ENCODE results near the gene SRPX.

DNA sequence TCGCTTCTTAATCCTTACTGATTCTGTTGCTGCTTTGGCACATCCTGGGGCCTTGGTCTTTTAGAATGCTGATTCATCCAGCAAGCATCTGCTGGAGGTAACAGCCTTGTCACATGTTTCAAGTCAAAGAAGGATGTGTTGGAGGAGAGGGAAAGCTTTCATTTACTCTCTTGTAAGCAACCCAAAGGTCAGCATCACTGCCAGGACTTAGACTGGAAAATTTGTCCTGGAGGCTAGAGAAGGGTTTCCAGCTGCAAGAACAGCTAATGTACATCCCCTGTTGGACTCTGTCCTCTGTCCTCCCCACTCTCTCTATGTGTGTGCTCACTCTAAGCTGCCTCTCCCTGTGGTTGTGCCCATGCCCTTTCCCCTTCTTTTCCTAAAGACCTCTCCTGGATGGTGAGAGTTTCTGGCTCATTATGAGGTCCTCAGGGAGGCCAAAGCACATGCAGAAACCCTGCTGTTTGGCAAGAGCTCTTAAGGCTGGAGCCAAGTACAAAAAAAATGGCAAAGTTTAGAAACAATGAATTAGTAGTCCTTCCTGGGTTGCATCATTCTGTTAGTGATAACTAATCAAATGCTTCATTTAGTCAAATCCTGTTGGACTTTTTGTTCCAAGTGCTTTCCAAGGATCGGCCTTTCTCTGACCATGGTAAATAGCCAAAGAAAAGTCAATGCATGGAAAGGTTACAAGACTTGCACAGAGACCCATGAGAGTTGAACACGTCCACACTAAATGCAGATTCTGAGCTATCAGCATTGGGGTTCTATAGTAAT lies 13.4 kb upstream of the SRPX start:
- TF ChIP-seq POLR2A (IDR thresholded peaks at IDR 0.05) (no peak), POLR2AphosphoS5 (IDR thresholded peaks at IDR 0.05) (peak in 2 of 3 donors; percentile 16 to 23)
- TF ChIP-seq, protein P1, sequence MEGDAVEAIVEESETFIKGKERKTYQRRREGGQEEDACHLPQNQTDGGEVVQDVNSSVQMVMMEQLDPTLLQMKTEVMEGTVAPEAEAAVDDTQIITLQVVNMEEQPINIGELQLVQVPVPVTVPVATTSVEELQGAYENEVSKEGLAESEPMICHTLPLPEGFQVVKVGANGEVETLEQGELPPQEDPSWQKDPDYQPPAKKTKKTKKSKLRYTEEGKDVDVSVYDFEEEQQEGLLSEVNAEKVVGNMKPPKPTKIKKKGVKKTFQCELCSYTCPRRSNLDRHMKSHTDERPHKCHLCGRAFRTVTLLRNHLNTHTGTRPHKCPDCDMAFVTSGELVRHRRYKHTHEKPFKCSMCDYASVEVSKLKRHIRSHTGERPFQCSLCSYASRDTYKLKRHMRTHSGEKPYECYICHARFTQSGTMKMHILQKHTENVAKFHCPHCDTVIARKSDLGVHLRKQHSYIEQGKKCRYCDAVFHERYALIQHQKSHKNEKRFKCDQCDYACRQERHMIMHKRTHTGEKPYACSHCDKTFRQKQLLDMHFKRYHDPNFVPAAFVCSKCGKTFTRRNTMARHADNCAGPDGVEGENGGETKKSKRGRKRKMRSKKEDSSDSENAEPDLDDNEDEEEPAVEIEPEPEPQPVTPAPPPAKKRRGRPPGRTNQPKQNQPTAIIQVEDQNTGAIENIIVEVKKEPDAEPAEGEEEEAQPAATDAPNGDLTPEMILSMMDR (IDR thresholded peaks at IDR 0.05), result no peak

Data from stomach (tissue), 4 donors.